Hematopoietic multipotent progenitor cell treated with erythropoietin and hydrocortisone succinate and interleukin-3 and kit ligand, for 15 days (in vitro differentiated cells): Measurements from ENCODE around the gene ANG.

ENCODE experiments used
- DNase-seq: peaks from one replicate; pipeline ENCODE4 v3.0.0-alpha.2; 2015; ENCODE audit warnings: low spot score

Gene ANG

DNA sequence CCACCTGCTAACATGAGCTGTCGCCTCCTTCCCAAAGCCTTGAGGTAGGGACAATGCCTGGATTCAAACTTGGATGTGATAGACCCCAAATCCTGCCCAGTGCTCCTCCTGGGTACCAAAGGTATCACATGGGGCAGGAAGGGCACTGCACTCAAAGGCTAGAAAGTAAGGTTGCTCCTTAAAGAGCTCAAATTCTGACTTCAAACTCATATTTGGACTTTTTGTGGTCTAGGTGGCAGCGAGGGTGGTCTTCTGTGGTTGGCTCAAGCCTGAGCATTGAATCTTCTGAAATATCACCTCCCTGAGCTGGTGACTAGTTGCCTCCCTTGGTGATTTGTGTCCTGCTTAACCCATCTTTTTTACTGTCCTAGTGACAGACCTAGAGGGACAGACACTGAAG is 12.5 kb upstream of the ANG start:
- DNase-seq, result no peak

DNA sequence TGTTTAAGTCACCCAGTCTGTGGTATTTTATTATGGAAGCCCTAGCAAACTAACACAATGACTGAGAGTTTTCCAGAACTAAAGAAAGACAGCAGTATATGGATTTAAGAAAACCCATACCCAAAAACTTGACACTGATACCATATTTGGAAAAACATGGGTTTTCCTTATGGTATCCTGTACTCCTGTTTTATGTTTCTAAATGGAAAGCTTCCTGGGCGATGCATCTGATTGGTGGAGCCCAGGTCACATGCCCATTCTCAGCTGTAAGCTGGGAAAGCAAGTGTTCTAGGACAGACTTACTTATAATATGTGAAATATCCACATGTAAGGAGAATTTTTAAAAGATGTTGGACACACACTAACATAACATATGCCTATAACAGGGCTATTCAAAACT is 8.7 kb upstream of the ANG start:
- no peak for DNase-seq

DNA sequence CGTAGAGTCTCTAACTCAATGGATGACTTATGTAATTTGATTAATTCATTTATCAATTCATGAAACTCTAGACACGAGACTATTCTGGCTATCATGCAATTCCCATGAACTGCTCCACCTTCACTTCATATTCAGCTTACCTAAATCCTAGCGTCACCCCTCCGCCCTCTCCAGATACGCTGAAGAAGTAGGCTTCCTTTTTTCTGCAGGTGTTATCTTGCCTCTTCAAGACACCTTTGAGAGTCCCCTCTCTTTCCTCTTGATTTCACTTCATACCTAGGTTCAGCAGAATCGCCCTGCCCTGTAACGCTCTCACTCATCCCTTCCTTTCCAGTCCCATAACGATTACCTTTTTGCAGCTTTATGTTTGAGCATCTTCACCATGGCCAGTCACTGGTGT is 8.2 kb upstream of the ANG start:
- DNase-seq, result no peak

DNA sequence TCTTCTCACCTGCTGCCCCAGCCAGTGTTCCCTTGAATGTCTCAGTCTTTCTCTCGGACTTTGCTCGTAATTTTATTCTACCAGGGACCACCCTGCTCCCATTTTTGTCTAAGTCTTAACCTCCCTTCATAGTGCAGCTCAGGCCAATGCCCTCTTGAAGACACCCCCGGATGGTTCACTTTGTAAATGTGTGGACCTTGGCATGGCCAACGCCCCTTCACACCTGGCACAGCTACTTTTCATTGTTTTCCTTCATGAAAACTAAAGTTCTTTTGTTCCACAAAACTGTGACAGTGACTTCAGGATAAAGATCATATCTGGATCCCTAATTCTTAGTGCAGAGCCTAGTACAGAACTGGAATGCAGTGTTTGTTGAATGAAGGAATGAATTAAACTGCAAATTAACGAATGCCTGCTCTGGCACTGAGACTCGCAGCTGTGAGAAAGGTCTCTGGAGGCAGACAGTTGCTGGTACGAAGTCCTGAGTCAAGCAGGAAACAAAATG is 7.7 kb upstream of the ANG start:
- no peak for DNase-seq

DNA sequence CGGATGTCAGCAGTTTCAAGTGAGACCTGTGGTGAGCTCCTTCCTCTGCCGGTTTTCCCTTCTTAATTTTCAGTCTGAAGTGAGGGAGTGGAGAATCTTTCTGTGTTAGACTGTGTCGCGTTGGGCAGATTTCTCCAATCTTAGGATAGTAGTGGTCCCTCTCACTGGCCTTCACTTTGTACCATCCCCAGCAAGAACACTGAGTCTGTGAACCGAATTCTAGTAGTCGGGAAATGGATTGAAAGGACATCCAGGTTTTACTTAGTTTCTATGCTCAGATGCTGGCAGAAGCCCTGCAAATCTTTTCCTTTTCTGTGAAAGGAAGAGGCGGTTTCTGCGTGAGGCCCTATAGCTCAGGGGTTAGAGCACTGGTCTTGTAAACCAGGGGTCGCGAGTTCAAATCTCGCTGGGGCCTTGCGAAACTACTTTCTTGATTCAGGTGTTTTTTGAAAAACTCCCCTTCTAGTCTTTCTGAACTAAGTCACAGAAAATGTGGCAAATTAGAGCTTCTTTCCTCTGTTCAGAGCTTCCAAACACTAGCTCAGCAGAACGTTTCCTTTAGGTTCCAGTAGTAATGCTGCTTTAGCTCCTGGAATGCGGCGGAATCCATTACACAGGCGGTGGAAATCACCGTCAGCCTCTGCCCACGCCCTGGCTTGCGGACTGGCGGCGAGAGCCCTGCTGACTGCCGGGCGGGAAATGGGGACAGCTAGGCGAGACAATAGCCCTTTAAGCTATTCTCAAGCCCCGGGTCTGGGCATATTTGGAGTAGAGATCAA is 7.0 kb upstream of the ANG start:
- peak; percentile 56 for DNase-seq

DNA sequence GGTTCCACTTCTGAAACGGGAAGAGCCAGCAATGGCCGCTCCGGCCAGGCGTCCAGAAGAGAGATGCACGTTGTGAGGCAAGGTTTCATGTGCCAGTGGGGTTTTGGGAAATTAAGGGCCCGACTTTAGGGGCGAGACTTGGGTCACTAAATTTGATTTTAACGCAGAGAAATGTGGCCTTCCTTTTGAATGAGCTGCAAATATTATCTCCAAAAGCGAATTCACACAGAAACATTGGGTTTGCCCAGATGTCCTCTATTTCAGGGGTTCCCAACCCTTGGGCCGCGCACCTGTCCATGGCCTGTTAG is 6.5 kb upstream of the ANG start:
- DNase-seq, result no peak

DNA sequence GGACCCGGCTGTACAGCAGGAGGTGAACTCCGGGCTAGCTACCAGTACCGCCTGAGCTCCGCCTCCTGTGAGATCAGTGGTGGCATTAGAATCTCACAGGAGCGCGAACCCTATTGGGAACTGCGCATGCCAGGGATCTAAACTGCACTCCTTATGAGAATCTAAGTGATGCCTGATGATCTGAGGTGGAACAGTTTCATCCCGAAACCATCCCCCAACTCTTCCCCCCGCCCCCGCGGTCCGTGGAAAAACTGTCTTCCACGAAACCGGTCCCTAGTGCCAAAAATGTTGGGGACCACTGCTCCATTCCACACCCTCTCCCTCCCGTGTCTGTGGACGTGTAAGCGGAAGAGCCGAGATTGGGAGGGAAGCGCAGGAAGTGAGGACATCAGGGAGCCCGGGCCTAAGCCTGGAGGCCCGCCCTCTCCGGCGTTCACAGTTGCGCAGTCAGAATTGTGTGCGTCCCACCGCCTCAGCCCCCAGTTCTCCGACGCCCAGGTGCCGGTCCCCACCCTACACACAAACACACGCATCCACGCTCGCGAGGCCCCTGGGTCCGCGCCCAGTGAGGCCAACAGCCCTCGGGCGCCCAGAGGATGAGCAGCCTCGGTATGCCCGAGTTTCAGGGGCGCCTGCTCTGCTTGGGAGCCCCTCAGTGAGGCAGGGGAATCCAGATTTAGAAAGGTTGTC is 6.0 kb upstream of the ANG start:
- no peak for DNase-seq

DNA sequence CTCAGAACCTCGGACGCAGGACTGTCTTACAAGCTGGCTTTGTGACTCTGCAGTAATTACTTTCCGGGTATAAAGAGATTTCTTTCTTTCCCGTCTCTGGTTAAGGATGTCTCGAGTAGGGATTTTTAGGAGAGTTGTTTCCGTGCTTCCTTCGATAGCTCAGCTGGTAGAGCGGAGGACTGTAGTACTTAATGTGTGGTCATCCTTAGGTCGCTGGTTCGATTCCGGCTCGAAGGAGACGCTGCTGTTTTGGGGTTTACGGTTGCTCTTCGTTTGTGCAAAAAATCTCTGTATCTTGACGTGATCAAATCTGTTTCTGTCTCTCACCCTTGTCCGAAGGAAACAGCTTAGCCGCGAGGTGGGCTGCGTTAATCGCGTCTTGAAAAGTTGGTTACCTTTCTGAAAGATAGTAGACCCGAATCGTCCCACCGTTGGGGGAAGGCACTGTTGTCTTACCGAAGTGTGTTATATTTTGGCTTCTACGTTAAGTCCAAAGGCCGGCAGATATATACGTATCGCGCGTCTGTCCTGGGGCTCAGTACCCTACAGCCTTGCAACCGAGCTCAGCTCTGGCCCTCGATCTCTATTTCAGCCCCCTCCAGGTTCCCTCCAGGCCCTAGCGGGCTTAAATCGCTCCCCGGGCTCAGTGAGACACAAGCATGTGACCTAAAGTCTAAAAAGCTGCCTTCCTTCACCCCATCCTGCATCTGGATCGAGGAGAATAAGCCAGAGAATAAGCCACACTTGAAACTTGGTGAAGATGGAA is 5.3 kb upstream of the ANG start:
- peak; percentile 45 for DNase-seq

DNA sequence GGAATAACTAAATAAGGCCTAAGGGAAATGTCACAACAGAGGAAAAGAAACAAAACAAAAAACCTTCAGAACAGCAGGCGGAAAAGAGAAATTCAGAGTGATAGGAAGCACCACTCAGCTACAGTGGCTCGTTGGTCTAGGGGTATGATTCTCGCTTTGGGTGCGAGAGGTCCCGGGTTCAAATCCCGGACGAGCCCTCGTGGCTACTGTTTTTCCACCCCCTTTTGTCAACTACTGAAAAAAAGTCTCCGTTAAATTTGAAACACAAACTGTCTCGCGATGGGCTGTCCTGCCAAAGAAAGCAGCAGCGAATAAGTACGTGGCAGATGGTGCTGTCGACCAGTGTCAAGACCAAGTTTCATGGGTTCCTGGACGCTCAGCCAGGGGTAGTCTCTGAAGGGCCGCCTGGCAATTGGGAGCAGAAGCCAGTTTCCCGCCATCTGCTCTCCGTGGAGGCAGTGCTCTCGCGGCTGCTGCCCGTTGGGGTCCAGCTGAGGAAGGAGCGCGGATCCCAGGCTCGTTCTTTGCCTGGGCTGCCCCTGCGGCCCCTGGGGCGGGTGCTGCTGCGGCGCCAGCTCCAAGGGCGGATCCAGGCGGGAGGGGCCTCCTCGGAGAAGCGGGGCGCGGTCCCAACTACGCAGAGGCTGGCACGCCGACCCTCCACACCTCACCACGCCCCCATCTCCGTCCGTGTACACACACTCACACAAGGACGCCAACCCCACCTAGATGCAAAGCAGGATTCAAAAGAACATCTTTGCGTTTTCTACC is 4.5 kb upstream of the ANG start, which contains the start of gene RNASE4:
Gene RNASE4 (plus strand): TSS at position 670 of the 771 bp plus-strand sequence. CDS start 14,812 bp downstream, outside the sequence.
- peak; percentile 66 for DNase-seq

DNA sequence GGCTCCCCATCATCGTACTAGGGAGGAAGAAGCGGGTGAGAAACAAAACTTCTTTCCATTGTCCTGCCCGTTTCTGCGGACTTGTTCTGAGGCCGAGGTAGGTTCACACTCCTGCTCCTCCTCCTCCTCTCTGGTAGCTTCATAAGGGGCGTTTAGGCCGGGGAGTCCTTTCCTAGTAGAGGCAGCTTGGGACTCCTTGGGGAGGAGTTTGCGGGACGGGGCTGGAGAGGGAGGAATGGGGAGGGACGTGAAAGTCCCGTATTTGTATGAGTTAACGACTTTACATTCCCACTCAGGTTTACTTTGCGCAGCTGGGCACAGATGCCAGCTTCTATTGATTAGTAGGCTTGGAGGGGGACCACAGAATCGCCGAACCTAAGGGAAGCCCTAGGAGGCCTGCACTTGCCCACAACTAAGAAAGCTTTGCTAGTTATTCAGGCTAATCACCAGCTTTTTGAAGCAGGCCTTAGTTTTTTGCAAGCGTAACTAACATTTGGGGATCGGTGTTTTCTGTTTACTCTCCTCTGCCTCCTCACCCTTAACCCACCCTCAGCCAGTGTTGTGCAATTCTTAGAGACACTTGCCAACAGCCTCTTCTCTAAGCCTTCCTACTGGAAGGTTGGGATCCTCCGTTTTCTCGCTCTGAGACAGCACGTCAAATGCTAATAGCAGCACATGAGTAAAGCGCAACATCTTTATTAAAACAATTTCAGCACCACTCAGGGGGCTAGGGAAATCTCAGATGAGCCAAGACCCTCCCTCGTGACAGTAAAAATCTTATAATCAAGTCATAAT is 3.7 kb upstream of the ANG start:
- no peak for DNase-seq

DNA sequence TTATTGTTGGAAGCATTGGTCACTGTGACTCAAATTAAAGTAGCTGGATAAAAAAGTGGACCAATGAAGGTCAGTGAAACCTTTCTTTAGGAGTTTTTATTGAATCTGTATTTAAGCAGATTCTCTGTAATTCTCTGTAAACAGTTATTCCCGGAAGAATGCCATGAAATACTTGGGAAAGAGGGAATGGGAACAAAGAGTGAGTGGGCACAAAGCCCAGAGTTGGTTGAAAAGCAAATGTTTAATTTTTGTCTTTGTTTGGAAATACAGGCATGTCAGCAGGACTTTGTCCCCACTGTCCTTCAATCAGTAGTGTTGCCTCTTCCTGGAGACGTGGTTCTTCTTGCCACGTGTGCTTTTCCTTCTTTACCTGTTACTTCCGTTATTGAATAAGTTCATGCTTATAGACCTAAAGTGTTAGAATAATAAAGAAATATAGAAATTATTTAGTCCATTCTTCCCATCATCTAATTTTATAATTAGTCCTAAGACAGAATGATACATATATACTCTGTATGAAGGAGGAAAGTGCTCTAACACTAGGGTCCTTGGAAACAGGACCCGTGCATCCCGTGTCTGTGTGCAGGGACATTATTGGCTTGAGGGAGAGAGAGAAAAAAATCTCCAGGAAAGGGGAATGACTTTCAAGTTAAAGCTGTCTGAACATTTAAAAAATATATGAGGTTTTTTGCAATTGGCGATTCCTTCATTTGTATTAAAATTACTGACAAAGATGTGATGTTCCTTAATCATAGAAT is 2.0 kb upstream of the ANG start:
- DNase-seq, result no peak

DNA sequence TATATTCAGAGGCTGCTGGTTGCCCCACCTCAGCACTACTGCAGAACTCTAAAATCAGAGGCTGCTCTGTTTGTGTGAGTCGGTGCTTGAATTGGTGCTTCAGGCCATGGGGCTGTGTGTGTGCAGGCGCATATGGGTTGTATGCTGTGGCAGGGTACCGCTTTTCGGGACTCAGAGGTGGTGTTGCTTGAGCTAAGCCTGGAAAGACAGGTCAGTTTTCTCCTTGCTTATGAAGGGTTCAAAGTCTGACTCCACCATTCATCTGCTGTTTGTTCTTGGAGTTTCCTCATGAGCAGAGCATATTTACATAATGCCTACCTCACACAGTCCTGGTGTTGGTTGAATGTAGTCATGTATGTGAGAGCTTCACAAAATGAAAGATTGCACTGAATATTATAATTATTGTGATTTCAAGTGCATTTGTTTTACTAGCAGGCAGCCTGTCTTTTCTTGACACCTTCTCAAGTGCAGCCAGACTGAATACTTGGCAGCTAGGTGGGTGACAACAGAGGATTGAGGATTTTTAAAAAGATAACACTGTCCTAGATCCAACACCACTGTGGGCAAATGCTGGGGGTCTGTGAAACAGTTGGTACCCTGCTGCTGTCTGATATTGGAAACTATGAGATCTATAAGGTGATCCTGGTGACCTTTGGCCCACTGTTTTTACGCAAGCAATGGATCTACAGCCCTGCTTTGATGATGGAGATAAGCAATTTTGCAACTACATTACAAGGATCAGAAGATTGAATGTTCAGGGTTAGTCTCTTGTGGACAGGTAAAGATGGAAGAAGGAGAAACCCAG is 1.0 kb upstream of the ANG start:
- no peak for DNase-seq

DNA sequence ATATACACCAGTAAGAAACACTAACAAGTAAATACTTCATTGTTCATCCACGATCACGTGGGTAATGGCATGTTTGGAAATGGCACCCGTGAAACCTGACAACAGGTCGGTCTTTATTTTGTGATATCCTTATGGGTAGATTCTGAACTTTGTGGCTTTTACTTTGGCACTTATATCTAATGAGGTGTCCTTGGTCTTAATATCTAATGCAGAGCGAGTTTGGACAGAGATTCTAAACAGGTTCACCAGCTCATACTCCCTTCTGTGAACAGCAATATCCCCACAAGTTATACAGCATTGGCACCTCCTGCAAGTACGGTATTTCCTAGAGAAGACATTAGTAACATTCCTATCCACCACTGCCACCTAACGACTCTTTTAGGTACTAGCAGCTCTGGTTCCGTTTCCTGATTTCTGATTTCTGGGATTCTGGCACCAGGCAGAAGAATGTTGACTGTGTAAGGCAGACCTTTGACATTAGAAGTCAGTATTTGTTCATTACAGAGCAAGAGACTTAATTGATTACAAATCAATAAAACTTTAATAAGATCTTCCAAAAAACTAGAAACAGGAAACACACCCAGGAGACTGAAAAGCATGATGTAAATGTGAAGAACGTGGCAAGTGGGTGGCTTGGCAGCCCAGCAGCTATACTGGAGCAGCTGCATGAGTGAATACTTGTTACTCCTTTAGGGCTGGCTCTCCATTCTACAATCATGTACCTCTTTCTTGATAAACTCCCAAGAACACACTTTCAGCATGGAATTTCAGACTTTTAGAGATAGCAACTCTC is 2.5 kb downstream of the ANG start:
- peak; percentile 70 for DNase-seq

DNA sequence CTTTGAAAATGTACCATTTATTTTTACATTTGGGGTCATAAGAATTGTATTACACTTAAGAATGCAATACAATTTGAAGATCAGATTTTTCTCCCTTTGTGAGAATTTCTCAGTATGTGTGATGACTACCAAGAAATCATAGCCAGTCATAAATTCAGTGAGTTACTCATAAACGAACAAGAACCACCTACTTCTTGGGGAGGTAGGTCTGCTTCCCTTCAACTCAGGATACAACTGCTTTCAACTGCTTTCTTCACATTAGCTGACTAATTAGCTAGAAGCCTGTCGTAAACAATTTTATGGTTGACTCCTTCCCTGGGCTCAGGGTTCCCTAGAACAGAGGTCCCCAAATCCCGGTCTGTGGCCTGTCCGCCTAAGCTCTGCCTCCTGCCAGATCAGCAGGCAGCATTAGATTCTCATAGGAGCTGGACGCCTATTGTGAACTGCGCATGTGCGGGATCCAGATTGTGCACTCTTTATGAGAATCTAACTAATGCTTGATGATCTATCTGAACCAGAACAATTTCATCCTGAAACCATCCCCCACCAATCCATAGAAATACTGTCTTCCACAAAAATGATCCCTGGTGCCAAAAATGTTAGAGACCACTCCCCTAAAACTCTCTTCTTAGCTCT is 3.7 kb downstream of the ANG start:
- no peak for DNase-seq

DNA sequence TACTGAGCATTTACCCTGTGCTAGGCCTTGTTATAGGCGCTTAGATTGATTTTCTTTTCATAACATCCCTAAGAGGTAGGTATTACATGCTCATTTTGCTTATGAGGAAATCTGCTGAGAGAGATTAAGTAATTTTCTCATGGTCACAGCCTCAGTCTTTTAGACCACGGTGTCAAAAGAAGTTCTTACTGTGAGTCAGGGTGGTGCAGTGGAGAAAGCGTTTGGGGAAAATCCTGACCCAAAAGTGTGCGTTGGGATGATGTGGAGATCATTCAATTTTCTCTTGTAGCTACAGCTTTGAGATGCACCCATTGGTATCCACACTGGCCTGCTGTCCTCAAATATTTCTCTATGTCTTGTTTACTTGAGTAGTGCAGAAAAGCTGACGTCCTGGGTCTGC is 8.2 kb downstream of the ANG start:
- no peak for DNase-seq

DNA sequence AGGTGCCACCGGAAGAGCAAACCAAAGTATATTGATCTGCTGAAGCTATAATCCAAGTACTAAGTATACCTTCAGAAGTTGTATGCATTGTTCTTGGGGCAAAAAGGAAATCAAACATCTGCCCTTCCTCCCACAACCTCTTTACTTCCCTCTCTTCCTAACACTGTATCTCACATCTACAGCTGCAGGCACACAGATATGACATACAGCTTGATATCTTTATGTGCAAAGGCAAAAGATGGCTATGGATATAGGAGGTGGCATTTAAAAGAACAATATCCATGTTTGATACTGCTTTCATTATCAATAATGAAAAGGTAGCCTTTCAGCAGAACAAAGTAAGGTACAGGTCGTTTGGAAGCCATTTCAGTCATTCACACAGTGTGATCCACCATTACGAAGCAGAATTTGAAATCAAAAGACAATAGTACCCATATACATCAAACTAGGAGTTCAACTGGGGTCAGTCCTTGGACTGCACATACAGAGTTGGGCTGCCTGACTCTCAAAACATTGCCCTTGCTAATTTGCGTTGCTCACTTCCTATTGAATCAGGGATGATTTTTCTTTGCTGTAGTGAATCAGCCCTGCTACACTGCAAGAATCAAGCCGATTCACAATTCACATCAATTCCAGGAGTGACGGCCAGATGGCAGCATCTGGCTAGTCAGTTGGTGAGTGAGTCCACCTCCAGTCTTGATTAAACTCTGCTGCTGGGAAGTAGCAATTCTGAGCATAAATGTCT is 8.9 kb downstream of the ANG start:
- peak; percentile 82 for DNase-seq

DNA sequence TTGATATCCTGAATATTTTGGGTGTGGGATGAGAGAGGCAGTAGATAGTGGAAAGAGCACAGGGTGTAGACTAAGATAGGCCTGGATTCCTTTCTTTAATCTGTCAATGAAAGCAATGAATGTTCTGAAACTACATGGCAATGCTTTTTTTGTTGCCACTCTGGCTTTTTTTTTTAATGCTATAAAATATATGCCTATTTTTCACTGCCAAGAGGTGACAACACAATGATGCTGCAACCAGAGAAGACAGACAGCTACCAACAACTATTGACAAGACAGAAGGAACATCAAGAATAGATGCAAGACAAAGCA is 9.4 kb downstream of the ANG start:
- no peak for DNase-seq

DNA sequence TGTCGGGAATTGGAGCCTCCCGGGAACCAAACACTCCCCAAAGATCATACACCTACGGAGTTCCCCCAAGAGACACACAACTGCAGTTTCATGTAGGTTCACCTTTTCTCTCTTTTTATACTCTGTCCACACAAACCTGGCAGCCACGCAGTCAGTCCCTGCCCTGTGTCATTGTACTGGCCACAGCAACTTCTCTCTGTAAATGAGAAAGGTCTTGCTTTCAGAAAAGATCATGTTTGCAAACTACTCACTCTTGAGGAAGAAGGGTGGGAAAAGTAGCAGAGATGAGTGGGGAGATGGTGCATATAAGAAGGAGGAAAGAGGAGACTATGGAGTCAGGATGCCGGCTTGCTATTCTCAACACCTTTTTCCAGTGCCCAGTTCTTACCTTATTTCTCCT is 10.4 kb downstream of the ANG start:
- DNase-seq, result no peak
